Measurements from ENCODE around the gene CGB3.

Gene CGB3

DNA sequence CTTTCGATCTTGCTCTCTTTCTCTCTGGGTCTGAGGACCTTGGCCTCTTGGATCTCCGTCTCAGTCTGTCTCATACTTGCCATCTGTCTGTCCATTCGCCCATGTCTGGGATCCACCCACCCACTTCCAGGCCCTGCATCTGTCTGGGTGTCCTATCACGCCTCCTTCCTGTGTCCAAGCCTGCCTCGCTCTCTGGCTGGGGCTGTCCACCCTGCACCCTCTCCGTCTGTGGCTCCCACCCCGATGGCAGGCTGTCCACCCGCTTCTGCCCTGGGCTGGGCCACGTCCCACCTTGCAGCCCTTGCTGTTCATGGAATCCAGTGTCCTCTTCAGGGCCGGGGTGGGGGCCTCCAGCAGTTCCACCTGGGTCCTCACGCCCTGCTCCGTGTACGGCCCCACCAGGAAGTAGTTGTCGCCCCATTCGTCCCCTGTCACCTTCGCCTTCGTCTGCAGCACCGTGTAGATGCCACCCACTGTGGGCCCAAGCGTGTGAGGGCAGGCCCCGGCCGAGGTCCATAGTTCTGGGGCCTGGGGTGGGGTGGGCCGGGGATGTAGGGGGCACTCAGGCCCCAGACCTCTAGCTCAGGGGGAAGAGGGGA lies 33.0 kb downstream of the CGB3 start:
- TF ChIP-seq REST (IDR thresholded peaks at IDR 0.05; ENCODE audit: insufficient read depth in 1 of 2, low read depth in 2 of 2, low read length in 2 of 2) (no peak), SIN3A (IDR thresholded peaks at IDR 0.05; ENCODE audit: borderline replicate concordance, insufficient read depth, low read length) (no peak), FOXP2 (optimal IDR thresholded peaks at IDR 0.05; ENCODE audit: borderline replicate concordance, extremely low read depth, extremely low read length, insufficient read depth) (no peak)

DNA sequence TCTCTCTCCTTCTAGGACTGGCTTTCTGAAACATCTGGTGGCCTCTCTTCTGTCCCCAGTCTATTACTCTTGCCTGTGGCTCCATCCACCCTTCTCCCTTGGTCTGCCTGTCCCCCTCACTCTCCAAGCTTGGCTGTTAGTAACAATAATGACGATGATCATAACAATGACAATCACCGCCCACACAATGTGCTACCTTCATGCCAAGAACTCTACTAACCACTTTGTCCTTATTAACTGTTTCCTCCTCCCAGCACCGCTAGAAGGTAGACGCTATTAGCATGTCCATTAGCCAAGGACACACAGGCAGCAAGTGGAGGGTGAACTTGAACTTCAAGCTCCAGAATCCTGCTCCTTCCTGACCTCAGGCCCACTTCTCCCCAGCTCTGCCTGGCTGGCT lies 33.7 kb downstream of the CGB3 start:
- TF ChIP-seq FOXP2 (optimal IDR thresholded peaks at IDR 0.05; ENCODE audit: borderline replicate concordance, extremely low read depth, extremely low read length, insufficient read depth) (no peak), POLR2AphosphoS5 (IDR thresholded peaks at IDR 0.05; ENCODE audit: low read depth, low read length) (no peak), SIN3A (IDR thresholded peaks at IDR 0.05; ENCODE audit: borderline replicate concordance, insufficient read depth, low read length) (no peak), TAF1 (IDR thresholded peaks at IDR 0.05; ENCODE audit: borderline replicate concordance, insufficient read depth, low read length) (no peak), REST (IDR thresholded peaks at IDR 0.05; ENCODE audit: insufficient read depth in 1 of 2, low read depth in 2 of 2, low read length in 2 of 2) (no peak)

DNA sequence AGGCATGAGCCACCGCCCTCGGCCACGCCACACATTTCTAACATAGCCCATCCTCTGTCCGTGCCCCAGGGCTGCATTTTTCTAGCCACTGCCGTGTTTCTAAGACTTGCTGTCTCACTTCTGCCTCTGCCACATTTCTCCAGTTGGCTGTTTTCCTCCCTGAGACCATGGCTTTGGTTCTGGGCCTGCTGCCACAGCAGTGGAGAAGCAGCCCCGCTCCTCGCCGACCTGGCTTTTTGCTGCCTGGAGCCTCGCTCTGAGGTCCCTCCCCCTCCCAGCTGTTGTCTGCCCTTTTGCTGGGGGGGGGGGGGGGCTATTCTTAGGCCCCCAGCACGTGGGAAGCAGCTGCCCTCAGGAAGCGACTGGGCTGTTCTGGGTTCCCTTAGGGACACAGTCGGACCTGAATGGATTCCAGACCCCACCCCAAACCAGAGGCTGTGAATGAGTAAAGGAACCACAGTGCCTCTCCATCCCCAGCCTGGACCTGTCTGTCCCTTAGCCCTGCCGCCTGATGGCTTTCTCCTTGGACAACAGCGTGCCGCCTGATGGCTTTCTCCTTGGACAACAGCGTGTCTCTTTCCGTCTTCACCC lies 34.3 kb downstream of the CGB3 start:
- TF ChIP-seq REST (IDR thresholded peaks at IDR 0.05; ENCODE audit: insufficient read depth in 1 of 2, low read depth in 2 of 2, low read length in 2 of 2) = no peak
- no peak for TF ChIP-seq SIN3A (IDR thresholded peaks at IDR 0.05; ENCODE audit: borderline replicate concordance, insufficient read depth, low read length)
- no peak for TF ChIP-seq TAF1 (IDR thresholded peaks at IDR 0.05; ENCODE audit: borderline replicate concordance, insufficient read depth, low read length)
- TF ChIP-seq FOXP2 (optimal IDR thresholded peaks at IDR 0.05; ENCODE audit: borderline replicate concordance, extremely low read depth, extremely low read length, insufficient read depth) = no peak
- no peak for TF ChIP-seq POLR2AphosphoS5 (IDR thresholded peaks at IDR 0.05; ENCODE audit: low read depth, low read length)

DNA sequence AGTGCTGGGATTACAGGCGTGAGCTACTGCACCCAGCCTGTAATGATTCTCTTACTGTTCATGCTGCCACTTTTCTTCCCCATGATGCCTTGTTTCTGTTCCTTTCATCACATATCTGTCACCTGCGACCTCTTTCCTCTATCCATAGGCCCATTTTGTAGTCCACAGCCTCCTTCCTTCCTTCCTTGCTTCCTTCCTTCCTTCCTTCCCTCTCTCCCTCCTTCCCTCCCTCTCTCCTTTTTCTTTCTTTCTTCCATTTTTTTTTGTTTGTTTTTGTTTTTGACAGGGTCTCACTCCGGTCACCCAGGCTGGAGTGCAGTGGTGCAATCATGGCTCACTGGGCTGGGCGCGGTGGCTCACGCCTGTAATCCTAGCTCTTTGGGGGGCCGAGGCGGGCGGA lies 35.3 kb downstream of the CGB3 start:
- no peak for TF ChIP-seq SIN3A (IDR thresholded peaks at IDR 0.05; ENCODE audit: borderline replicate concordance, insufficient read depth, low read length)
- TF ChIP-seq REST (IDR thresholded peaks at IDR 0.05; ENCODE audit: insufficient read depth in 1 of 2, low read depth in 2 of 2, low read length in 2 of 2) = no peak
- no peak for TF ChIP-seq FOXP2 (optimal IDR thresholded peaks at IDR 0.05; ENCODE audit: borderline replicate concordance, extremely low read depth, extremely low read length, insufficient read depth)
- no peak for TF ChIP-seq POLR2AphosphoS5 (IDR thresholded peaks at IDR 0.05; ENCODE audit: low read depth, low read length)
- no peak for TF ChIP-seq TAF1 (IDR thresholded peaks at IDR 0.05; ENCODE audit: borderline replicate concordance, insufficient read depth, low read length)

Measured in PFSK-1 (cell line).